AG04449 (cell line): ENCODE measurements around the gene EIF2AK3.

Source experiments
- CTCF ChIA-PET: fragments of 350-600 bp; formaldehyde crosslinking; extraction: SDS; loops from one replicate; lab custom pipeline; 2021; ENCODE audit warnings: antibody characterized with exemption; lab: Yijun Ruan, JAX
- POLR2A ChIA-PET: fragments of 400-600, 350-600 bp; formaldehyde crosslinking; extraction: SDS; loops from one replicate; lab custom pipeline; 2020; ENCODE audit warnings: antibody characterized with exemption, inconsistent platforms; lab: Yijun Ruan, JAX
- DNase-seq: peaks from one replicate; pipeline ENCODE4 v3.0.0-alpha.2; 2010; ENCODE audit warnings: low read depth, low spot score
- H3K4me3 ChIP-seq: 2 replicates; pipeline ENCODE4 v1.5.1; 2011; ENCODE audit warnings: low read depth, mild to moderate bottlenecking, control low read depth, low read length
- CTCF ChIP-seq: IDR thresholded peaks from one replicate; pipeline ENCODE4 v1.5.1; 2011; ENCODE audit warnings: mild to moderate bottlenecking, moderate library complexity, low read length, control low read depth, inconsistent platforms; ENCODE audit not compliant: insufficient read depth; ENCODE audit errors: missing control alignments

The EIF2AK3 gene

GRCh38 chr2:88599527-88599926 lies 27.7 kb downstream of the EIF2AK3 start:
- DNase-seq = no peak
- POLR2A ChIA-PET = interaction anchor here (1.1 kb wide), 1 partner anchor 28 kb away, joined by 7 read pairs; the partner anchor contains the start of gene EIF2AK3
- CTCF ChIA-PET = interaction anchor here (1.2 to 1.7 kb wide), 3 partner anchors 8 to 72 kb away, joined by 4 to 10 read pairs (median 4); no protein-coding TSS in a partner anchor
- H3K4me3 ChIP-seq = no peak overlapping the region
- TF ChIP-seq CTCF = no peak

GRCh38 chr2:88597168-88597567 lies 30.1 kb downstream of the EIF2AK3 start:
- POLR2A ChIA-PET = no interaction called here
- CTCF ChIA-PET = interaction anchor here (26.7 kb wide), 1 partner anchor 69 kb away, joined by 692 read pairs; no protein-coding TSS in a partner anchor
- DNase-seq = no peak

GRCh38 chr2:88596141-88596830 lies 31.0 kb downstream of the EIF2AK3 start:
- TF ChIP-seq CTCF = no peak
- no peak overlapping the region for H3K4me3 ChIP-seq
- ChIA-PET POLR2A (no interaction called here), CTCF (interaction anchor here (0.7 to 26.7 kb wide), 7 partner anchors 10 to 96 kb away, joined by 3 to 692 read pairs (median 4); partner anchors contain the start of gene EIF2AK3)
- DNase-seq = no peak

More at GRCh38 chr2:88597168-88597567, 30.1 kb downstream of the EIF2AK3 start:
- no peak for TF ChIP-seq CTCF
- no peak overlapping the region for H3K4me3 ChIP-seq

GRCh38 chr2:88591698-88592097 lies 35.6 kb downstream of the EIF2AK3 start:
- no peak overlapping the region for H3K4me3 ChIP-seq
- no peak for TF ChIP-seq CTCF
- POLR2A ChIA-PET = no interaction called here
- DNase-seq = no peak
- CTCF ChIA-PET = interaction anchor here (0.7 to 26.7 kb wide), 18 partner anchors 8 to 100 kb away, joined by 3 to 692 read pairs (median 6); partner anchors contain the start of gene RPIA

GRCh38 chr2:88590998-88591613 lies 36.2 kb downstream of the EIF2AK3 start:
- peak; percentile 69 for TF ChIP-seq CTCF
- ChIA-PET CTCF (interaction anchor here (0.7 to 26.7 kb wide), 26 partner anchors 9 to 101 kb away, joined by 3 to 692 read pairs (median 4); partner anchors contain the start of gene RPIA), POLR2A (no interaction called here)
- no peak overlapping the region for H3K4me3 ChIP-seq
- peak; percentile 17 for DNase-seq

- POLR2A ChIA-PET = no interaction called here
- no peak for DNase-seq
- TF ChIP-seq CTCF = no peak
- H3K4me3 ChIP-seq = no peak overlapping the region
- CTCF ChIA-PET = interaction anchor here (1.6 to 26.7 kb wide), 3 partner anchors 10 to 80 kb away, joined by 4 to 692 read pairs (median 4); no protein-coding TSS in a partner anchor
Measured at GRCh38 chr2:88585969-88586368, 41.3 kb downstream of the EIF2AK3 start.
